Right kidney (tissue), 1 donor: ENCODE results near the gene BRF1.
"Not testable (repeated sequence)": the region's sequence is repeated elsewhere in the genome, so short reads cannot be mapped to it uniquely, and the experiment has no call there.

Source experiments
- DNase-seq: peaks from one replicate; pipeline ENCODE4 v3.0.0-alpha.2; 2016

Gene BRF1

GRCh38 chr14:105315941-105316576 lies 15.3 kb upstream of the BRF1 start:
- no peak for DNase-seq

- peak; percentile 65 for DNase-seq
These were observed 14.5 kb upstream of the BRF1 start for GRCh38 chr14:105315211-105315721.

- peak; percentile 73 for DNase-seq
These were observed 13.7 kb upstream of the BRF1 start, which contains the start of gene PACS2 for GRCh38 chr14:105314287-105315200. TSS of gene PACS2 (plus strand) at chr14:105314748. CDS start at chr14:105314919, 171 bp downstream.

GRCh38 chr14:105313381-105314286 lies 12.8 kb upstream of the BRF1 start:
- peak; percentile 62 for DNase-seq

- DNase-seq = no peak
These were observed 12.2 kb upstream of the BRF1 start for GRCh38 chr14:105312973-105313372.

GRCh38 chr14:105311838-105312237 lies 11.0 kb upstream of the BRF1 start:
- no peak for DNase-seq

- no peak for DNase-seq
These were observed 8.6 kb upstream of the BRF1 start for GRCh38 chr14:105309371-105309770.

GRCh38 chr14:105307052-105307727 lies 6.4 kb upstream of the BRF1 start:
- DNase-seq = no peak

GRCh38 chr14:105305791-105306190 lies 5.0 kb upstream of the BRF1 start:
- DNase-seq = no peak

GRCh38 chr14:105305345-105305744 lies 4.5 kb upstream of the BRF1 start:
- no peak for DNase-seq

GRCh38 chr14:105304565-105304964 lies 3.8 kb upstream of the BRF1 start:
- no peak for DNase-seq

GRCh38 chr14:105303949-105304348 lies 3.1 kb upstream of the BRF1 start:
- DNase-seq = no peak

- DNase-seq = not testable (repeated sequence)
These were observed 1.1 kb upstream of the BRF1 start for GRCh38 chr14:105301915-105302249.

GRCh38 chr14:105301103-105301914 lies 508 bp upstream of the BRF1 start:
- peak; percentile 99 for DNase-seq

GRCh38 chr14:105299654-105300541 lies 903 bp downstream of the BRF1 start:
- peak; percentile 85 for DNase-seq

- not testable (repeated sequence) for DNase-seq
These were observed 3.5 kb downstream of the BRF1 start for GRCh38 chr14:105297311-105297710.

- DNase-seq = no peak
These were observed 6.6 kb downstream of the BRF1 start for GRCh38 chr14:105294142-105294597.

- DNase-seq = no peak
These were observed 7.7 kb downstream of the BRF1 start for GRCh38 chr14:105292826-105293711.
